ENCODE measurements around the gene KCNH4. TPM values are rescaled to one million over a fixed set of nuclear protein-coding genes. Genes with fewer than 3 reads are reported as not detected.
A peak's percentile ranks its signal among the peaks of the same experiment; 100 is the strongest.

KCNH4 gene
- polyA plus RNA-seq, 1 donor from 2014 or later: not detected

DNA sequence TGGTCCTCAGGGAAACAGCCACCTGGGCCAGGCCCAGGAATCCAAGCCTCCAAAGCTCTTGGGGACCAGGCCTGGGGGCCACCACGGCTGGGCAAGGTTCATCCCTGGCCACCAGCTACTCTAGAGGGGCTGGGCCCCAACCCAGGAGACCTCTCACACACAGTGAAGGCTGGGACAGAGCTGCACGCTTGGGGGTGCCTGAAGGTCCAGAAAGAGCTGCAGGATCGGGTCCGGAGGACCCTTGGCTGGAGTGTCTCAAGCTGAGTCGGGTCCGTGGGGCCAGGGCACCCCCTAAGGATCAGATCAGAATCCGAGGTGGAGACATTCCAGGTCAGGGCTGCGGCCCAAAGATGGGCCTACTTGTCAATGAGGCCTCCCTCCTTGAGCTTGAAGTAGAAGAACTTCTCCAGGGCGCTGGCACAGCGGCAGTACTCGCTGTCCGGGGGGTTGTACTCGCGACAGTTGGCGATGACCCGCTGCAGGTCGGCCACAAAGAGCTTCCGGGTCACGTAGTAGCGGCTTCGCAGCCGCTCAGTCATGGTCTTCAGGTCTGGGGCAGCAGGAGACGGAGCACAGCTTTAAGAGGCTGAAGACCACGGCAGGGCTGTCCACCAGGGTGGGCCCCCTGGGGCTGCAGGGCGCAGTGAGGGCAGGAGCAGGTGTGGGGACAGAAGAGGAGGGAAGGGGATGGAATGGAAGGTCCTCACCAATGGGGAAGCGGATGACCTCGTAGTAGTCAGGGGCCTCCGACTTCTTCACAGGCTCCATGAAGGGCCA is 67.5 kb downstream of the KCNH4 start:
- no peaks in the 10 kb centered on the region for H3K9me3 Mint-ChIP-seq
- H3K4me1 Mint-ChIP-seq: peaks cover 21 to 38% (median 30%) of the 10 kb centered on the region in 3 donors
- H3K4me3 Mint-ChIP-seq: peak overlapping the region in 3 of 4 donors; percentile 27 to 72 (median 70)
- H3K27me3 Mint-ChIP-seq: no peaks in the 10 kb centered on the region
- H3K36me3 Mint-ChIP-seq: peaks cover 9% of the 10 kb centered on the region
- H3K27ac Mint-ChIP-seq: peak overlapping the region in 2 of 3 donors; percentile 46 to 83

GRCh38 chr17:42112552-42113176 is 68.3 kb downstream of the KCNH4 start, which contains the start of gene DHX58:
Gene DHX58, minus strand, starts transcription at chr17:42112714. Its CDS starts 822 bp downstream, at chr17:42111892.
- H3K4me3 Mint-ChIP-seq: peak within 1 kb of the TSS; percentile 84 to 93 (median 90)
- no peaks in the 10 kb centered on the region for H3K27me3 Mint-ChIP-seq
- peak within 1 kb of the TSS; percentile 90 to 94 (median 94) for H3K27ac Mint-ChIP-seq
- H3K9me3 Mint-ChIP-seq: no peaks in the 10 kb centered on the region
- peaks cover 9% of the 10 kb centered on the region for H3K36me3 Mint-ChIP-seq
- peaks cover 23 to 40% (median 30%) of the 10 kb centered on the region in 3 donors for H3K4me1 Mint-ChIP-seq

DNA sequence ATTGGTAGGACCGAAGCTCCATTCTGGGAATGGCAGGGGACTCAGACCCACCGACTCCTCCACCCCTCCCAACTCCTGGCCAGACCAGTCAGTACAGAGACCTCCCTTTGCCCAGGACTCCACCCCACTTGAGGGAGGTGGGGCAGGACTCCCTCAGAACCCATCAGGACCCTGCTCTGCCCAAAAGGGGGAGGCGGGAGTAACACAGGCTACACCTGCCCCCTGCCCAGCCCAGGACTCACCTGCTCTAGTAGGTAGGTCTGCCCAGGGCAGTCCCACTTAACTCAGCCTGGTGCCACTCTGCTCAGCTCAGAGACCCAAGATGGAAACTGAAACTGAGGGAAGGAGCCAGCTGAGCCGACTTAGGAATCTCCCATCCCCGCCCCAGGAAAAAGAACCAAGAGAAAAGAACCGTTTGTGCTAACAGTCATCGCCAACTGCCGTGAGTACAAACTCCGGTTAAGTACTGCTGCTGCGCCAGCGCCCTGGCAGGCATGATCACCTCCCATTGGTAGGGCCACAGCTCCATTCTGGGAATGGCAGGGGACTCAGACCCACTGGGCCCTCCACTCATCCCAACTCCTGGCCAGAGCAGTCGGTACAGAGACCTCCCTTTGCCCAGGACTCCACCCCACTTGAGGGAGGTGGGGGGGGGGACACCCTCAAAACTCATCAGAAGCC is 68.9 kb downstream of the KCNH4 start:
- Mint-ChIP-seq H3K4me1 (peaks cover 24 to 41% (median 30%) of the 10 kb centered on the region in 3 donors), H3K4me3 (peak overlapping the region; percentile 84 to 93 (median 90)), H3K27me3 (no peaks in the 10 kb centered on the region), H3K9me3 (no peaks in the 10 kb centered on the region), H3K36me3 (peaks cover 9% of the 10 kb centered on the region), H3K27ac (peak overlapping the region; percentile 90 to 94 (median 94))

DNA sequence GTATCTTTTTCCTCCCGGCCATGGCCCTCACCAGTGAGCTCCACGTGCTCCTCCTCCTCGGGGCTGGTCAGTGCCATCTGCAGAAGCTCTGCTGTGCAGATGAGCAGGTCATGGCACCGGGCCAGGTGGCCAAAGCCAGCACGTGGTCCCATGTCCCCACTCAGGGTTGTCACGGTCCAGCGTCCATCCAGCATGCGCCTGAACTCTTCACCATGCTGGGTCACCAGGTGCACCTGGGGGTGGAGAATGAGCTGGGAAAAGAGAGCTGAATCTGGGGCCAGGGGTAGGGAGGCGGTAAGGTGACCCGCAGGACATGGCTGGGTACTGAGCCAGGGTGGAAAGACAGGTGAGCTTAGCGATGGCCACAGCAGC is 69.7 kb downstream of the KCNH4 start:
- H3K4me1 Mint-ChIP-seq: peaks cover 24 to 37% (median 27%) of the 10 kb centered on the region in 3 donors
- H3K9me3 Mint-ChIP-seq: no peaks in the 10 kb centered on the region
- H3K36me3 Mint-ChIP-seq: peaks cover 9% of the 10 kb centered on the region
- H3K4me3 Mint-ChIP-seq: peak overlapping the region in 3 of 4 donors; percentile 10 to 86 (median 77)
- H3K27ac Mint-ChIP-seq: peak overlapping the region in 1 of 3 donors; percentile 43
- no peaks in the 10 kb centered on the region for H3K27me3 Mint-ChIP-seq

DNA sequence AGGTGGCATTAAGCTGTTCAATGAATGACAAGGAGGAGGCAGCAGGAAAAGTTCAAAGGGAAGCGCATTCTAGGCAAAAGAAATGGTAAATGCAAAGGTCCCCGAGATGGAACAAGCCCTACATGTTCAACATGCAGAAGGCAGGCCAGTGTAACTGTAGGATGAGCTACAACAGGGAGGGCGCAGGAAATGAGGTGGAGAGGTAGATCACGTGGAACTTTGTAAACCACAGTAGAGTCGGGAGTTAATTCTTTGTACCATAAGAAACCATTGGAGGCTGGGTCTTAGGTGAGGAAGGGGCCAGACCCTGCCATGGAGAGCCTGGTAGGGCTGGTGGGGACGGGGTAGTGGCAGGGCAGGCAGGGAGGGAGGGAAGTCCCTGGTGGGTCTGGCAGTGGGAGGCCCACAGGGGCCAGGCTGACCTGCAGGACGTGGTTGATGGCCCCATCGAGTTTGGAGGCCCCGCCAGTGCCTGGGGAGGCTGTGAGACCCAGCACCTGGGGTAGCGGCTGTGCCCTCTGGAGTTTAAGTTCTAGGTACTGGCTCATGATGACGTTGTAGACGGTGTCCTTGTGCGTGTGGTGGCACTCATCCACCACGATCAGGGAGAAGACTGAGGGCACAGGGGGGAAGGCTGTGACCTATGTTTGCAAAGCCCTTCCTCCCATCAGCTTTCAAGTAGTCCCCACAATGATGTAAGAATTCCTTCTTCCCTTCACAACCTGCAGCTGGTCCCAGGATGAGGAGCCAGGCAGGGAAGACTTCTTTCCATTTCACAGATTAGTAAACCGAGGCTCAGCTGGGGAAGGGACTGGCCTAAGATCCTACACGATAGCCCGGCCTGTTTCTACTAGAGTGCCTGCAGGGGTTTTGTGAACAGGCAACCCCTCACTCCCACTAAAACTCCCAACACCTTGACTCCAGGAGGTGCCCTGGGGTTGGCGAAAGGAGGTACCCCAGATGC is 70.4 kb downstream of the KCNH4 start:
- no peaks in the 10 kb centered on the region for H3K9me3 Mint-ChIP-seq
- peaks cover 9% of the 10 kb centered on the region for H3K36me3 Mint-ChIP-seq
- peaks cover 17 to 32% (median 21%) of the 10 kb centered on the region in 3 donors for H3K4me1 Mint-ChIP-seq
- peak overlapping the region in 3 of 4 donors; percentile 10 to 86 (median 77) for H3K4me3 Mint-ChIP-seq
- peak overlapping the region in 1 of 3 donors; percentile 43 for H3K27ac Mint-ChIP-seq
- no peaks in the 10 kb centered on the region for H3K27me3 Mint-ChIP-seq

GRCh38 chr17:42109086-42109485 is 71.9 kb downstream of the KCNH4 start:
- peak overlapping the region in 1 of 4 donors; percentile 45 for H3K4me3 Mint-ChIP-seq
- peaks cover 16 to 23% (median 16%) of the 10 kb centered on the region in 3 donors for H3K4me1 Mint-ChIP-seq
- H3K27ac Mint-ChIP-seq: peak overlapping the region in 1 of 3 donors; percentile 73
- peaks cover 16% of the 10 kb centered on the region for H3K36me3 Mint-ChIP-seq
- no peaks in the 10 kb centered on the region for H3K9me3 Mint-ChIP-seq
- H3K27me3 Mint-ChIP-seq: no peaks in the 10 kb centered on the region

DNA sequence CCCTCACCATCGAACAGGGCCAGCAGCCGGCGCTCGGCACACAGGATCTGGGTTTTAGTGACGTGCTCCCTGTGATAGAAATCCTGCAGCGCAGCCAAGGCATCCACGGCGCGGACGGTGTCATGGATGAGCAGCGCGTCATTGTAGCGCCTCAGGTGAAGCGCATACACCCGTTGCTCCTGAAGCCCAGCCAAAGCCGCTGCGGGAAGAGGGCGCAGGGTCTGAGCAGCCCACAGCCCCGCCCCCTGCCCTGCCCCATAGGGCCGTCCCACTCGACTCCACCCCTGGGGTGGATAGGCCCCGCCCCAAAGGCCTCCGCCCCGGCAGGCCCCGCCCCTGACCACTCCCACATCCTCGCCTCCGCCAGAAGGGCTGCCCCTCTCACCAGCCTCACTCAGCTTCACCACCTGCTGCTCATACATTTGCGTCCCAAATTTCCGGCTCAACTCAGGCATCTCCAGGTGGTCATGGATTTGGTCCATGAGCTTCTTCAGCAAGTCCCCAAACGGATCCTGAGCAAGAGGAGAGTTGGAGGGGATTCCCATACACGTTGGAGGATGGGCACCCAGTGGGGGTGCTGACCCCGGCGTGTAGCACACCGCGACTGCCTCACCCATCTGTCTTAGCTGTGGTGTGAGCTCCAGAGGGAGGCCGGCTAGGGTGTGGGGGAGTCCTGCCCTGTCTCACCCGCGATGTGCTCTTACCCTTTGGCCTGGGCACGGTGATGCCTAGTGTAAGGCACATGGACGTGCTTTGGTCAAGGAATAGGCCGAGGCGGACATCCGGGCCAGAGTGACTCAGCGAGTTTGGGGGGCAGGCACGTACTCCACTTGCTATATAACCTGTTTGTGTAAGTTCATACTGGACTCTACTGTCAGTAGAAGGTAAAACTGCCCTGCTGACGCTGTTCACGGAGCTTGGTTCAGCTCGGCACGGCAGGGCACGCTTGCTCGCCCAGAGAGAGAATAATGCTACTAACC is 73.1 kb downstream of the KCNH4 start:
- peak overlapping the region in 2 of 3 donors; percentile 47 to 67 for H3K27ac Mint-ChIP-seq
- H3K27me3 Mint-ChIP-seq: no peaks in the 10 kb centered on the region
- H3K36me3 Mint-ChIP-seq: peaks cover 15% of the 10 kb centered on the region
- H3K9me3 Mint-ChIP-seq: no peaks in the 10 kb centered on the region
- H3K4me1 Mint-ChIP-seq: peaks cover 16 to 19% (median 16%) of the 10 kb centered on the region in 3 donors
- peak overlapping the region; percentile 57 to 91 (median 80) for H3K4me3 Mint-ChIP-seq

DNA sequence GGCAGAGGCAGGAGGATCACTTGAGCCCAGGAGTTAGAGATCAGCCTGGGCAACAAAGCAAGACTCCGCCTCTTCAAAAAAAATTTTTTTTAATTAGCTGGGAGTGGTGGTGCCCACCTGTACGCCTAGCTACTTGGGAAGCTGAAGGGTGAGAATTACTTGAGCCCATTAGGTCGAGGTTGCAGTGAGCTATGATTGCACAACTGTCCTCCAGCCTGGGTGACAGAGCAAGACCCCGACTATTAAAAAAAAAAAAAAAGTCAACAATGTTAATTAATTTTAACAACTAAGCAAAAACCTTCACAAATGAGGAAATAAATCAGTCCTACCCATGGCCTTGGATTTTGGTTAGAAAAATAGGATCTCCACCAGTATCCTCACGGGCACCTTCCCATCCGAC is 73.8 kb downstream of the KCNH4 start:
- peak overlapping the region in 3 of 4 donors; percentile 57 to 91 (median 80) for H3K4me3 Mint-ChIP-seq
- H3K4me1 Mint-ChIP-seq: peaks cover 8 to 18% (median 14%) of the 10 kb centered on the region in 3 donors
- no peaks in the 10 kb centered on the region for H3K9me3 Mint-ChIP-seq
- H3K27me3 Mint-ChIP-seq: no peaks in the 10 kb centered on the region
- H3K36me3 Mint-ChIP-seq: peaks cover 16% of the 10 kb centered on the region
- no peak overlapping the region for H3K27ac Mint-ChIP-seq

Other genes starting within 250 kb of the KCNH4 start
- gene CNP, start 214.3 kb downstream of the KCNH4 start, polyA plus RNA-seq: 53.0 TPM
- gene DNAJC7, start 163.7 kb downstream of the KCNH4 start, polyA plus RNA-seq: 82.3 TPM
- 30.7 TPM for gene NKIRAS2, start 161.1 kb downstream of the KCNH4 start, polyA plus RNA-seq
- gene C17orf113, start 130.5 kb downstream of the KCNH4 start, polyA plus RNA-seq: 0.48 TPM
- 0.09 TPM for gene ZNF385C, start 82.7 kb downstream of the KCNH4 start, polyA plus RNA-seq
- gene DHX58, start 68.4 kb downstream of the KCNH4 start, polyA plus RNA-seq: 13.3 TPM
- gene KAT2A, start 59.8 kb downstream of the KCNH4 start, polyA plus RNA-seq: 26.7 TPM
- gene HSPB9, start 58.3 kb downstream of the KCNH4 start, polyA plus RNA-seq: 0.15 TPM
- 86.8 TPM for gene RAB5C, start 26.2 kb downstream of the KCNH4 start, polyA plus RNA-seq
- not detected for gene HCRT, start 4.3 kb upstream of the KCNH4 start, polyA plus RNA-seq
- 24.3 TPM for gene GHDC, start 13.4 kb upstream of the KCNH4 start, polyA plus RNA-seq
- 60.4 TPM for gene STAT5B, start 95.2 kb upstream of the KCNH4 start, polyA plus RNA-seq
- 63.0 TPM for gene STAT5A, start 107.4 kb upstream of the KCNH4 start, polyA plus RNA-seq
- gene STAT3, start 207.3 kb upstream of the KCNH4 start, polyA plus RNA-seq: 106 TPM
- not detected for gene CAVIN1, start 242.1 kb upstream of the KCNH4 start, polyA plus RNA-seq

All from IgD-negative memory B cell (primary cell).